GM21447 (cell line): Measurements from ENCODE around the gene BCL2L14.

Experiments used
- ATAC-seq: cut with Tn5 transposase; IDR thresholded peaks from one replicate; pipeline ENCODE4 v1.9.1; 2021; ENCODE audit not compliant: unreplicated experiment

BCL2L14 gene

DNA sequence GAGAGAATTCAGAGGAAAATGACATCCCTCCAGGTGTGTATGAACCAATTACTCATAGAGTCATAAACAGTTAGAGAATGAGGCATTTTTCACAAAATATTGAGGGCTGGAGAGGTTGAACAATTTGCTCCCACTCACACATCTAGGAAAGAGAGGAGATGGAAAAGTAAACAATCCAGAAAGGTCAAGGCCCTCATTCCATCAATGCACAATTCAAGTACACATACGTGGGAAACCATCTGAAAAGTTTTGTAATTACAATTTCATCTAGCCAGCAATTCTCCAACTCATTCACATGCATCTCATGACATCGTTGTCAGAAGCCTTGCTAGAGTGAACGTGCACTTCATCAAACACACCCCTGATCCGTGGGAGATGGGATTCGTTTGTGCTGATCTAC, 15.7 kb upstream of the BCL2L14 start:
- ATAC-seq, result no peak

DNA sequence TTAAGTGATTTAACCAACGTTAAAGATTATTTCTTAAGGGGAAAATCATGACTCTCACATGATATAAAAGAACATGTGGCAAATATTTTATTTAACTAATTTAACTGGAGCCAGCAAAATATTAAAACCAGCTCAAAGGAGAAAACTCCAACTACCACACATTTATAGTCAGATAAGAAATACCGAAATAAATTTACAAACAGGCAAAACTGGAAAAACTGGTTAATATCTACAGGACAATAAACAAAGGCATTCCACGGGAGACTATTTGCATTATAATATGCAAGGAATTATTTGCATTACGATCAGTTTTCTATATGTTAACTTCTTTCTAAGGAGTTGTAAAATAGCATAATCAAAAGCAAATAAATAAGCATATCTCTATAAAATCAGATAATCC, 13.8 kb upstream of the BCL2L14 start:
- ATAC-seq, result no peak

DNA sequence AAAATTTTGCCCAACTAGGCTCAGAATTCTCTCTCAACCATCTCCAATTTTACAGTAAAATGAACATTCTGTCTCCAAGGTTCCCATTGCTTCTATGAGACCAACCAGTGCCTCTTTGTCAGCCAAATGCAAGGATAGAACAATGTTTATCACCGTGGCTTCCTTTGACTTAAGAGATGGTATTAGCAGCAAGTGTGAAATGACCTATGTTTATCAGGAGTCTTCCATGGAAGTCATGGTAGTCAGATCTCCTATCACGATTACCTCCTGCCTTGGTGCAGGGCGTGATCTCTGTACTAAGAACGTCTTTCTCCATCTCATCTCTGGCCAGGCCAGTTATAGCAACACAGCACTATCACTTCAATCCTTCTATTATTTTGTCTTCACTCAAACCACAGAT, 6.1 kb upstream of the BCL2L14 start:
- ATAC-seq, result no peak

DNA sequence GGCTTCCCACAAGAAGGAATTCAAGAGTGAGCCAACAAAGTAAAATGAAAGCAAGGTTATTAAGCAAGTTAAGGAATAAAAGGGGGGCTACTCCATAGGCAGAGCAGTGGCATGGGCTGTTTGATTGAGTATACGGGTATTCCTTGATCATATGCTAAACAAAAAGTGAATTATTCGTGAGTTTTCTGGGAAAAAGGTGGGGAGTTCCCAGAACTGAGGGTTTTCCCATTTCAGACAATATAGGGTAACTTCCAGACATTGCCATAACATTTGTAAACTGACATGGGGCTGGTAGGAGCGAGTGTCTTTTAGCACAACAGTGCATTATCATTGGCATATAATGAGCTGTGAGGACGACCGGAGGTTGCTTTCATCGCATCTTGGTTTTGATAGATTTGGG, 2.0 kb upstream of the BCL2L14 start:
- ATAC-seq, result no peak

DNA sequence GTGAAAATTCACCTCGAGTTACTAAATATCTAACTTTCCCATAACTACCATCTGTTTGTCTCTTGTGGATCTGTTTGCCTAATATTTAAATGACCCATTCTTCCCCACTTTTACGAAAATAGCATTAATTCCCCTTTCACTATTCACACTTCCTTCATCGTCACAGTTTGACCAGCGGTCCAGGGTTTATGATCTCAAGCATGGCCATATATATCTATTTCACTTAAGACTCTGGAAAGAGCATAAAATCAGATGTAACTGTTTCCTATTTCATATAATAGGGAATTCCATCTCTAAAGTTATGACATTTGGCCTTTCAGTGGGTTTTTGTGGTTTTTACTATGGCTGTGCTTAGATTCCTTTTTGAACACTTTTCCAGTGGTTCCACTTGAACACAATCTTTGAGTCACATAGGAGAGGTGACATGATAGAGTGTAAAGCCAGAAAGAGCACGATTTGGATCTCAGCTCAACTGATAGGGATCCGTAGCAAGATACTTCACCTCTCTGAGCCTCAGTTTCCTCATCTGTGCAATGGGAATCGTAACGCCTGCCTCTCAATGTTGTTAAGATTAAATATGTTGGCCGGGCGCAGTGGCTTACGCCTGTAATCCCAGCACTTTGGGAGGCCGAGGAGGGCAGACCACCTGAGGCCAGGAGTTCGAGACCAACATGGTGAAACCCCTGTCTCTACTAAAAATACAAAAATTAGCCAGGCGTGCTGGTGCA, 754 bp upstream of the BCL2L14 start:
- no peak for ATAC-seq

DNA sequence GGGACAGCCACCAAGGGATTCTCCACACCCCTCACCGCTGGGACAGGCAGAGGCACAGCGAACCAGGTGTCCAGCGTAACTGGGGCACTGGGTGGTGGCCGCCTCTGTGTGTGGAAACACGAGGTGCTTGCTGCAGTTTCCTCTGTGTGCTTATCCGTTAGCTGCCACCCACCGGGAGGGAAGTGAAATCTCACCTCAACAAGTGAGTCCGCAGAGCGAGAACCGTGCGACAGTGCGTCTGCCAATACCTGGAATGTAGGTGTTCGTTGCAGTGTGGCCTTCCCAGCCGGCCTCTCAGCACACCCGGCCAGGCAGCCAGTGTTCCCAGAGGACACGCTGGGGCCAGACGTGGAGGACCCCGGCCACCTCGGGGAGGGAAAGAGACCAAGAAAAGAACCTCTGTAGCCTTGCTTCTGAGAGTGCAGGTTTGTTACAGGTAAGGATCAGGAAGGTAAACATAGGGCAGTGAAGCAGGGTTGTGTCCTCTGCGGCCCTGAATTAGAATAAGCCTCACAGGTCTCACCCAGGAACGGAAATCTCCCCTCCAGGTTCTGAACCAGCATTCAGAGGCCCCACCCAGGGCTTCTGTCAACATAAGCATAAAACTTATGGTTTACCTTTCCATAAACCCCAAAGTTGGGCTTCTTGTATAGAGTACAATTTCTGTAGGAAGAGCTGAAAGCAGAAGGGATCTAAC, 1.5 kb downstream of the BCL2L14 start:
- ATAC-seq, result no peak

DNA sequence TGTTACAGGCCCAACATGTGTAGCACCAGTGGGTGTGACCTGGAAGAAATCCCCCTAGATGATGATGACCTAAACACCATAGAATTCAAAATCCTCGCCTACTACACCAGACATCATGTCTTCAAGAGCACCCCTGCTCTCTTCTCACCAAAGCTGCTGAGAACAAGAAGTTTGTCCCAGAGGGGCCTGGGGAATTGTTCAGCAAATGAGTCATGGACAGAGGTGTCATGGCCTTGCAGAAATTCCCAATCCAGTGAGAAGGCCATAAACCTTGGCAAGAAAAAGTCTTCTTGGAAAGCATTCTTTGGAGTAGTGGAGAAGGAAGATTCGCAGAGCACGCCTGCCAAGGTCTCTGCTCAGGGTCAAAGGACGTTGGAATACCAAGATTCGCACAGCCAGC, 8.6 kb downstream of the BCL2L14 start:
- ATAC-seq, result no peak

DNA sequence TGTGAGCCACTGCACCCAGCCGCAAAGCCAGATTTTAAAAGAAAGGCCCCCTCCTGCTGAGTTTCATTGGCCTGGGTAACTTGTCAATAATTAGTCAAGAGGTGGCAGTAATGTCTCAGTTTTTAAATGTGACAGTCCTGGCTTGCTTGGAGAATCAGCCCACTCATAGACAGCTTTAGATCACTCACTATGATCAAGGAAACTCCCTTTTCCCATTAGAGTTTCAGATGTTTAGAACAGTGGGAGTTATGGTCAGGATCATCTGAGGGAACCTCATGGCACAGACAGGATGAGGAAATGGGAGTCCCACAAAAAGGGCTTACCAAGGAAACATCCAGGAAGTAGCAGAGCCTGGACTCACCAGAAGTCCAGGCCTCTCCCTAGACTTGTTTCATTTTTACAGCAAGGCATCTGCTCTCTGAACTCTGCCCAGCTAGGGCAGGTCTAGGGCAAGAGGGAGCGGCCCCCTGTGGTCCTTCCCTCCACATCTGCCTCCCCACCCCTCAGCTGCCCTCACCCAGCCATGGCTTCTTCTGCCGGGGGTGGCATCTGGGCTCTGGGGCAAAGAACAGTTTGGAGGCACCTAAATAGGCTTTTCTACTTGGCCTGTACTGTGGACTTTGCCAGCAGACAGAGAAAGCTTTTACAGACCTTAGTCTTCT, 11.2 kb downstream of the BCL2L14 start:
- no peak for ATAC-seq

DNA sequence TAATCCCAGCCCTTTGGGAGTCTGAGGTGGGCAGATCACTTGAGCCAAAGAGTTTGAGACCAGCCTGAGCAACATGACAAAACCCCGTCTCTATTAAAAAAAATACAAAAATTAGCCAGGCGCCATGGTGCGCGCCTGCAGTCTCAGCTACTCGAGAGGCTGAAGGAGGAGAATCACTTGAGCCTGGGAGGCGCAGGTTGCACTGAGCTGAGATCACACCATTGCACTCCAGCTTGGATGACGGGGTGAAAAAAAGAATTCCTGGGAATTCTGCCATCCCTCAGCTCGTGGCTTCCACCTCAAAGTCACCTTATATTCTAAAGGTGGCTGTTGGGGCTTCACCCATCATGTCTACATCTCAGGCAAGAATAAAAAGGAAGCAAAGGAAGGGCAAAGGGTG, 12.9 kb downstream of the BCL2L14 start:
- ATAC-seq, result no peak

DNA sequence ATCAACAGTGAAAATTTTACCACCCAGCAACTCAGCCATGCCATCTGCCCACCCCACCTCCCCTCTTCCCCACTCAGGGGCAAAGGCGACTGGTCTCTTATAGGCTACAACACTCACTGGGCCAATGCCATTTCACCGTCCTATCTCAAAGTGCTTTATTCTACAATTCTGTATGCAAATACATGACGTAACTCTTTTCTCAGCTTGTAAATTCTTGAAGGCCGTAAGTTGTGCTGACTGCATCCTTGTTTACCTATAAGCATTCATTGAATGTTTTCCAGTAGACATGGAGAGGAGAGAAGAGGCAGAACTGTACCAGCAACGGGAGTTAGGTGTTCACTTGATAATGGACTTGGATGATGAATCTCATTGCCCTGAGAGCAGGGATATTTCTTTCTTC, 15.6 kb downstream of the BCL2L14 start:
- no peak for ATAC-seq

DNA sequence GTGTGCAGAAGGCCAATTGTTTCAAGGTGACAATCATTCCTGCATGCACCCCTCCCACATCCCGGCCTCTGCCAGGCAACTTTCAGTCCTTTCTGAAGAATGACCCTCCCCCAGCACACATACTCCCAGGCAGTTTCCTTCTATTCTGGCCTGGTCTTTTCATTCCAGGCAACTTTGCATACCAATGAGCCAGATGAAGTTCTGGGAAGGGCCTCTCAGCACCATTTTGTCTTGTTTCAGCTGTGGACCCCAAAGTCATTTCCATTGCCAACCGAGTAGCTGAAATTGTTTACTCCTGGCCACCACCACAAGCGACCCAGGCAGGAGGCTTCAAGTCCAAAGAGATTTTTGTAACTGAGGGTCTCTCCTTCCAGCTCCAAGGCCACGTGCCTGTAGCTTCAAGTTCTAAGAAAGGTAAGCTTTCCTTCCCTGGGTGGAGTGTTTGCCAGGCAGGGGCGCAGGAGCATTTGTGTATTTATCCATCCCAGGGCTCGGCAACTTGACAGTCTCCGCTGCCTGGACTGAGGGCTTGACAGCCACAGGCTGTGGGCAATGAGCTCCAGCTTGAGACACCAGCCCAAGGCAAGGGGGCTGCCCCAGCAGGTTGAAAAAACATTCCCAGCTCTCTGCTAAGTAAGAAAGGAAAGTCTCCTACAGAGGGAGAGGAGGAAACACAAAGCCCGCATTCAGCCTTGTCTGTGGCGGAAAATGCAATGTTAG, 16.4 kb downstream of the BCL2L14 start:
- no peak for ATAC-seq

DNA sequence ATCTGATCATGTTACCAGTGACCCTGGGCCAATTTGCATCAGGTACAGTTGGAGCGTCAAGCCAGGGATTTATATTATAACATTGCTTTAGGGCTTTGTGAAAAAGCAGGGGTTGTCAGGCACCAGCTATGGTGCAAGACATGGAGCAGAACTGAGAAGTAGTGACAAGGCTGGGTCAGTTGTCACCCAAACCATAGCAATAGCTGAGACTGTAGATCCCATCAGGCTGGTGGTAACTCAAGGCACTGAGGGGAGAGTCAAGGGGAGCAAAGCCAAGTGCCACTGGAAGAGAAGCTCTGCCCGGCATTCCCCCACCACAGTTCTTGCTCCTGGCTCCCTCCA, 16.9 kb downstream of the BCL2L14 start:
- ATAC-seq, result no peak

DNA sequence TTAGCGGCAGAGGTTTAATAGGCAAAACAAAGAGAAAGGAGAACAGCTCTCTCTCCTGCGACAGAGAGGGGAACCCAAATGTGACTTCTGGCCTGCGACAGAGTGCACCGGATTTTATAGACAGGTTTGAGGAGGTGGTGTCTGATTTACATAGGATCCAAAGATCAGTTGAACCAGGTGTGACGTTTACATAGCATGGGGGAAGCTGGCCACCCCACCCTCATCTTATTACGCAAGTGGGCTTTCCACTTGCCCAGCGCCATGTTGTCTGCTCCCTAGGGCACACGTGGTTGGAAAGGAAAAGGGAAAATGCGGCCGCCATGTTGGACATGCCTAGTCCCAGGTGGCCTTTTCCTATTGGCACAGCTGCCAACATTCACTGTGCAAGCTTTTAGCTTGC, 17.4 kb downstream of the BCL2L14 start:
- ATAC-seq, result no peak

DNA sequence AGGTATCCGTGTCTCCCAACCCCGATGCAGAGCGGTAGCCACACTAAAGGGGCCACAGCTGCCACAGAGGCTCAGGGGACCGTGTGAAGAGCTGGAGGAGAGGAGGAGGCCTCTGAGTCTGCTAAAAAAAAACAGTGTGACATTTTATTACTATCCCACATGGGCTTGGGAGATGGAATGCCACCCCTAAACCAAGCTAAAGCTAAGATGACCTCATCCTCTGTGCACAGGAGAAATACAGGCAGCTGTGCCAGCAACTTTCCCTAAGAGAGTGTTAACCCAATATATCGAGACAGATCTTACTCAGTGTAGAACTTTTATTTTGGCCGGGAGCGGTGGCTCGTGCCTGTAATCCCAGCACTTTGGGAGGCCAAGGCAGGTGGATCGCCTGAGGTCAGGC, 18.0 kb downstream of the BCL2L14 start:
- no peak for ATAC-seq

DNA sequence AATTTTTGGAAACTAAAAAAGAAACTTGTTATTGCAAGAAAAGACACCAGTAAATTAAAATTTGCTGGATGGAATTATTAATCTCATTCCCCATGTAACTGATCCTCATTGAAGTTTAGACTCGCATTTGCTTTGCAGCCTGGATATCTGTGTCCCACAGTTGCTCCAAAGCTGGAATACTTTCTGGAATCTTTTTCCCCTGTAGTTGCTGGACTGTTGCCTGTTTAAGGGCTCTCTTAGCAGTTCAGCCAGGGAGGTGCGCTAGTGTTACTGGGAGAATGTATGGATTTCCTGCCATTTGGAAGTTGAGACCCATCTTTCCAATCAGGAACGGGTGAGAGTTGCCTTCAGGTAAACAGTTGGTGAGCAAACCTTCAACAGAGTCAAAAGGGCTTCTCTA, 20.3 kb downstream of the BCL2L14 start:
- no peak for ATAC-seq

DNA sequence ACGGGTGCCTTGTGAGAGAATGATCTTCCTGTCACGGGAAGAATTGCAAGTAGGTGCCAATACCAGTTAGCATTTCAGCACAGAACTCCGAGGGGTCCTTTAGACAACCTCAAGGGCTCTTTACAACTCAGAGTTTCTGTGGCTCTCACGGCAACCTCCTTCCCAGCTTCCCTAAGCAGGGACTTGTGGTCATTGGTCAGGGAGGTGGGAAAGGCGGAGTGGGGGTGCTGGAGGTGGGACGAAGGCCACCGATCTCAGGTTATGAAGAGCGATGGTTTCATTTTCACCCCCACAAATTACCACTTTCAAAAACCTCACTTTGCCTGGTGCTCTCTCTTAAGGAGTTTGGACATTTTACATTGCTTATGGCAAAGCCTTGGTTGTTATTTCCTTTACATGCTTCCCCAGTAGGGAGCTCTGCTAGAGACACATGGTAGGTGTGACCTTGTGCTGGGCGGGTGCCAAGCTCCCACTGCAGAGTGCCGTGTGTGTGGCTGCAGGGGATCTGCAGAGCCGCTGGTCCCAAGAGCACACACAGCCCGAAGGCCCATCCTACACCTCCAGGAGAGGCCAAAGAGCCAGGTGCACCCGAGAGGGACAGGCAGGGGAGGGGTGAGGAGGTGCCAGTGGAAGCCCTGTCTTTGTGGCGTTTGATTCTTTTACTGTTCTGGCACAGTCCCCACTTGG, 21.4 kb downstream of the BCL2L14 start:
- ATAC-seq, result no peak

DNA sequence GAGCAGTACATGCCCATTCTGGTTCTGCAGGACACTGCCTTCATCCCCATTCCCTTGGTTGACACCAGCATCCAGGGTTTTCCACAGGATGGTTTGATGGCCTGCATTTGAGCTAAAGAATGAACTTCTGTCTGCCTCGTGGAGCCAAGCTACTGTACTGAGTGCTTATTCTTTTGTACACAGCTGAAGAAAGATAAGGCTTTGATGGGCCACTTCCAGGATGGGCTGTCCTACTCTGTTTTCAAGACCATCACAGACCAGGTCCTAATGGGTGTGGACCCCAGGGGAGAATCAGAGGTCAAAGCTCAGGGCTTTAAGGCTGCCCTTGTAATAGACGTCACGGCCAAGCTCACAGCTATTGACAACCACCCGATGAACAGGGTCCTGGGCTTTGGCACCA, 23.7 kb downstream of the BCL2L14 start:
- no peak for ATAC-seq

DNA sequence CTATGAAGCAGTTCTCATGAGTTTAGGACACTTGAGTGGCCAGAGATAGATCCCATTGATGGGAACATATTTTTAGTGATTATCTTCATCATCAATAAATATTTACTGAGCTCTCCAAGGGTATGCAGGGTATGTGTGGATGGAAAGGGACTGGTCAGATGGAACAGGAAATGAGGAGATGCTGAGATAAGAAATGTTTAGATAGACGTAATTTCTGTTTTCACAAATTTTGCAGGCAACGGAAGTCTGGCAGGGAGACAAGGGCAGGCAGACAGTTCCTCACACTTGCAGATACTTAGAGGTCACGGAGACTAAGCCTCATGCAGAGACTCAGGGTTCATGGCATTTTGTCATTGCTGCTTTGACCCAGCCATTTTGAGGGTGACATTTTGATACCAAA, 24.3 kb downstream of the BCL2L14 start:
- no peak for ATAC-seq

DNA sequence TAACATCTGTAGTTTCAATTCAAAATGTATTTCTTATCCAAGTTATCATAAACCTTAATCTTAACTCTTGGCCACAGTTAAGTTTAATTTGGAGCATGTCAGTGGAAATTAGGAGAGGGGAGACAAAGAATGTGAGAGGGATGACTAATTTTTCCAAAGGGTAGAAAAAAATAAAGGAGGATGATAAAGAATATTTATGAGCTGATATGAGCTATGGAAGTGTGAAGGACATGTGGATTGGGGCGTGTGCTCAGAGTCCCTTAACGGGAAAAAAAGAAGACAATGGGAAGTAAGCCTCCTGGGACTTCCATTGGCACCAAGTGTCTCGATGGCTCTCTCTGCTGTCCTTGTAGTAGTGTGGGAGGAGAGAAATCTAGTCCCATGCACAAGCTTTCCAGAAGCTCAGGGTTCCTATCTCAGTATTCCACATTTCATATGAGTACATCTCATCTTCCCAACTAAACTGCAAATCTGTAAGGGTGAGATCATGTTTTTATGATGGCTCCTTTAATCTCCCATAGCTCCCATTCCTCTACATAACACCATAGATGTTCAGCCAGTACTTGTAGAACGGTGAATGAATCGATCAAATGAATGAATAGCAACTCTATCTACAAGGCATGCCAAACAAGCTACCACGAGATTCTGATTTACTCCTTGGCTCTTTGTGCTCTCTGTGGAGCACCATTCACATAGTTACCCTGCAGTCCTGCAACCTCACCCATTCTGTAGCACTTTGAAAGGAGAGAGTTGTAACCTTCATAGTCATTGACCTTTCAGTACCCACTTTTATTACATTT, 27.4 kb downstream of the BCL2L14 start:
- ATAC-seq, result no peak

DNA sequence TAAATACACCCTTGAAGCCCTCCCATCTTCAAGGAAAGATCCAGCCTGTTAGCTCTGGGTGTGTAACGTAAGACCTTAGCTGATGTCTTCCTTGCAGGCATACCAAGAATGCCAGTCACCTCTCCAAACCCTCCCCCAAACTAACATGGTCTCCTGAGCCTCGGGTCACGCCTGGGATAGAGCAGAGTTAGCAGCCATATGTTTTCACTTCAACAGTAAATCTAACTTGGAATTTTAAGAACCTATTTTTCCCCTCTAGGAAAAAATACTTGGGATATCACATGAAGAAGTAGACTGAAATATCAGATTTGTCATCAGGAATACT, 27.9 kb downstream of the BCL2L14 start:
- no peak for ATAC-seq

DNA sequence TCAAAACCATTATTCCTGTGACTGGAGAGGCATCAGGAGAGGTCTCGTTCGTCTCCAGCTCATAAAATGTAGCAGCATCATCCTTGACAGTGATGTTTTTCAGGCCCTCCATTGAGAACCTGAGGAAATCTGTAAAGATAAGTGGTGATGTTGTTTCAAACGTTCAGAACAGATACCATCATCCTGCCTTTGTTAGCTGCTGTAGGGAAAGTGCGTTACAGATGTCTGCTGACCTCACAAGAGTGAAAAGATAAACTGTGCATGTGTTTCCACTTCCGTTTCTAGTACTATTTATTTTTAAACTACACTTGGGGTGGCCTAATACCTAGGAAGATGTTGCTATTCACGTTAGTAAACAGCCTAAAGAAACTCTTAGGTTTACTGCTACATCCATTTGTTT, 28.4 kb downstream of the BCL2L14 start:
- ATAC-seq, result no peak
